Tibial artery (tissue), 4 donors: Measurements from ENCODE around the gene PRIMA1.

Source experiments
- DNase-seq, 2 donors: peaks; one replicate each; pipeline ENCODE4 v3.0.0-alpha.2; 2019
- H3K27ac ChIP-seq, 2 donors: fragments of 200-600 bp; sonication (generic) in 1 of 2; 1 replicate in 1 of 2; 2 replicates in 1 of 2; pipeline ENCODE4 v1.5.1; 2018 to 2019; ENCODE audit warnings: mild to moderate bottlenecking in 1 of 2
- H3K27me3 ChIP-seq, 2 donors: fragments of 200-600 bp; sonication (generic) in 1 of 2; one replicate each; pipeline versions ENCODE4 v1.5.1 to v1.6.0; 2016 to 2019
- H3K36me3 ChIP-seq, 3 donors: fragments of 200-600 bp; sonication (generic) in 2 of 3; one replicate each; pipeline ENCODE4 v1.5.1; 2016 to 2019; ENCODE audit warnings: mild to moderate bottlenecking in 2 of 3
- H3K4me1 ChIP-seq, 4 donors: fragments of 200-600 bp; sonication (generic) in 2 of 4; 1 replicate in 3 of 4; 2 replicates in 1 of 4; pipeline ENCODE4 v1.5.1; 2016 to 2019
- H3K4me3 ChIP-seq, 2 donors: fragments of 200-600 bp; sonication (generic) in 1 of 2; 1 replicate in 1 of 2; 2 replicates in 1 of 2; pipeline ENCODE4 v1.5.1; 2018 to 2019; ENCODE audit warnings: mild to moderate bottlenecking in 2 of 2
- H3K9me3 ChIP-seq, 3 donors: fragments of 200-600 bp; sonication (generic) in 1 of 3; one replicate each; pipeline ENCODE4 v1.5.1; 2016 to 2019
- intact Hi-C: fragments of 100-400 bp; cut with DNase I; formaldehyde crosslinking; loops from one replicate; pipeline ENCODE4 v1.15.0; 2023; ENCODE audit warnings: low total_unique reads
- TF ChIP-seq, protein P1 (sequence below), 2 experiments: fragments of 200-600 bp in 1 of 2; fragments of 450-650 bp in 1 of 2; IDR thresholded peaks; one replicate each; pipeline ENCODE4 v1.5.1; 2017 to 2019; ENCODE audit warnings: antibody characterized with exemption in 2 of 2, mild to moderate bottlenecking in 1 of 2, moderate library complexity in 1 of 2

PRIMA1 gene

DNA sequence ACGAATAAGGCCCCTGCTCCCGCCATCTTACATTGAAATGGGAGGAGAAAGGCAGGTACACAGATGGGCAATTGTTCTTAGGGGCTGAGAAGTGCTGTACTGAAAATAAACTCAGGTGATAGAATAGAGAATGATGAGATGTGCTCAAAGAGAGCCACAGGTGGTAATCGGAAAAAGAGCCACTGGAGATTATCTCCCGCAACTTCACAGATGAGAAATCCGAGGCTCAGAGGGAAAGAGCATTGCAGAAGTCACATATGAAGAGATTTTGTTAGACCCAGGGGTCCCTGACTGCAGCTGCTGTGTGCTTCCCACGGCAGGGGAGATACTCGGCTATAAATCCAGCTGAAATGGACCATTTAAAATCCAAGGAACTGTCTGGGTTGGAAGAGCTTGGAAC is 73.7 kb downstream of the PRIMA1 start:
- no peak for DNase-seq
- intact Hi-C loops, result no loop called here
- H3K4me3 ChIP-seq, result no peak overlapping the region
- TF ChIP-seq, protein P1, sequence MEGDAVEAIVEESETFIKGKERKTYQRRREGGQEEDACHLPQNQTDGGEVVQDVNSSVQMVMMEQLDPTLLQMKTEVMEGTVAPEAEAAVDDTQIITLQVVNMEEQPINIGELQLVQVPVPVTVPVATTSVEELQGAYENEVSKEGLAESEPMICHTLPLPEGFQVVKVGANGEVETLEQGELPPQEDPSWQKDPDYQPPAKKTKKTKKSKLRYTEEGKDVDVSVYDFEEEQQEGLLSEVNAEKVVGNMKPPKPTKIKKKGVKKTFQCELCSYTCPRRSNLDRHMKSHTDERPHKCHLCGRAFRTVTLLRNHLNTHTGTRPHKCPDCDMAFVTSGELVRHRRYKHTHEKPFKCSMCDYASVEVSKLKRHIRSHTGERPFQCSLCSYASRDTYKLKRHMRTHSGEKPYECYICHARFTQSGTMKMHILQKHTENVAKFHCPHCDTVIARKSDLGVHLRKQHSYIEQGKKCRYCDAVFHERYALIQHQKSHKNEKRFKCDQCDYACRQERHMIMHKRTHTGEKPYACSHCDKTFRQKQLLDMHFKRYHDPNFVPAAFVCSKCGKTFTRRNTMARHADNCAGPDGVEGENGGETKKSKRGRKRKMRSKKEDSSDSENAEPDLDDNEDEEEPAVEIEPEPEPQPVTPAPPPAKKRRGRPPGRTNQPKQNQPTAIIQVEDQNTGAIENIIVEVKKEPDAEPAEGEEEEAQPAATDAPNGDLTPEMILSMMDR (IDR thresholded peaks at IDR 0.05), result no peak
- H3K36me3 ChIP-seq, result no peaks in the 10 kb centered on the region
- H3K27me3 ChIP-seq, result peaks cover 0 to 14% of the 10 kb centered on the region in 2 donors
- no peak overlapping the region for H3K27ac ChIP-seq
- no peaks in the 10 kb centered on the region for H3K4me1 ChIP-seq
- no peaks in the 10 kb centered on the region for H3K9me3 ChIP-seq

DNA sequence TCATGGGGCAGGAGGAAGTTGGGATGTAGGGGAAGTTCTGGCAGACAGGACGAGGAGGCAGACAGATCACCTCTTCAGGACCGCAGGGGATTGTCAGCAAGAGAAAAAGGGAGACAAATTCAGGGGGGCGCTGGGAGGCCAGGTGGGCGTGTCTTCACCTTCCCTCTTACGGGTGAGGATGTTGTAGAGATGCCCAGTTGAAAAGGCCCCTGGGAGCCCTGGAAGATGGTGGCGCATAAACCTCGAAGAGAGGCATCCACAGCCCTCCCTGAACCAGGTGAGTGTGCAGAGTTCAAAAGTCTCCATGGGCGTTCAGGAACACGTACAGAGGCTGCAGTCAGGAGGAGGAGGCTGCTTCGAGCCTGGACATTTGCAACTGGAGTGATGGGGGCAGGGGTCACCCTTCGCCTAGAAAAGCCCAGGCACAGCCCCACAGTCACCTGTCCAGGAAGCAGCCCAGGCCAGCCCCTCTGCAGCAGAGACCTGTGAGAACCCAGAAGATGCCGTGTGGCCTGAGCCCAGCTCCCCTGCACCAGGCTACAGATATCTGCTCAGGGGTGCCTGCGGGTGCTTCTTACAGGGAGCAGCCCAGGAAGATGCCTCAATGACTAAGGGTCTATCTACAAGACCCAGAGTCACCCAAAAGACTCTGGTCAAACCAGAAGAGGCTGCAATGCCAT is 74.4 kb downstream of the PRIMA1 start:
- Histone ChIP-seq H3K4me3 (no peak overlapping the region), H3K9me3 (no peaks in the 10 kb centered on the region), H3K4me1 (no peaks in the 10 kb centered on the region), H3K36me3 (no peaks in the 10 kb centered on the region), H3K27ac (no peak overlapping the region), H3K27me3 (peaks cover 0 to 14% of the 10 kb centered on the region in 2 donors)
- DNase-seq, result no peak
- TF ChIP-seq, protein P1 (IDR thresholded peaks at IDR 0.05), result no peak
- intact Hi-C loops, result no loop called here

DNA sequence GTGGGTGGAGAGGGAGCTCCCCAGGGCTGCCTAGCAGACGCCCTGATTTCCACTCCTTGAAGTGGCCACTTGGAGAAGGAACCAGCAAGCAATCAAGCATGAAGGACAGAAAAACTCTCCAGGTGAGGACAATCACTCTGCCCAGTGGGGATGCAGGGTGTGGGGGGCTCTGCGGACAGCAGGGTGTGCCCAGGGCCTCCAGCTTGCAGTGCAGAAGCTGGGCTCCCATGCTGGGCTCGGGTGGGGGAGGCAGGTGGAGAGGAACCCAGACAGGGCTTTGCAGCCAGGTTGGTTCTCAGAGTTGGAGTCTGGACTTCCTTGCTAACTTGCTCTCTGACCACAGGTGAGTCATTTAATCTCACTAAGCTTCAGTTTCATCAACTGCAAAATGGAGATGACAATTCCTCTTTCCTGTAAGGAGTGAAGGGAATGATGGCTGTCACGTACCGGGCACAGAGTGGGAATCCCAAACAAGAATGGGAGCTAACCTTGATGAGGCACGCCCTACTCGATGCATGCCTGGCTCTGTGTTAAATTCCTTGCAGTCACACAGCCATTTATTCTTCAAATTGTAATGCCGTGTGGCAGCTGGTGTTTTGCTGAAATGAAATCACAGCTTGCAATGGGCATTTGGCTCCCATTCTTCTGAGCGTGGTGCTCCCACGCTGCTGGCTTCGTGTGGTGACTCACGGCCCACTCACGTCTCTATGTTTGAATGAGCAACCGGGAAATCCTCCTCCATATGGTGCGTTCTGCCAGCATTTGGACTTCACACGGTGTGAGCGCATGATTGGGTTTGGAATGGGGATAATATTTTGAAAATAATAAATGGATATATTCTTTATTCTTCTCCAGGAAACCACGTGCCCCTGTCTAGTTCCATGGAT is 75.2 kb downstream of the PRIMA1 start:
- TF ChIP-seq, protein P1 (IDR thresholded peaks at IDR 0.05), result no peak
- intact Hi-C loops, result no loop called here
- Histone ChIP-seq H3K27me3 (peaks cover 0 to 14% of the 10 kb centered on the region in 2 donors), H3K4me3 (no peak overlapping the region), H3K27ac (no peak overlapping the region), H3K4me1 (no peaks in the 10 kb centered on the region), H3K9me3 (no peaks in the 10 kb centered on the region), H3K36me3 (no peaks in the 10 kb centered on the region)
- peak in 1 of 2 donors; percentile 46 for DNase-seq

DNA sequence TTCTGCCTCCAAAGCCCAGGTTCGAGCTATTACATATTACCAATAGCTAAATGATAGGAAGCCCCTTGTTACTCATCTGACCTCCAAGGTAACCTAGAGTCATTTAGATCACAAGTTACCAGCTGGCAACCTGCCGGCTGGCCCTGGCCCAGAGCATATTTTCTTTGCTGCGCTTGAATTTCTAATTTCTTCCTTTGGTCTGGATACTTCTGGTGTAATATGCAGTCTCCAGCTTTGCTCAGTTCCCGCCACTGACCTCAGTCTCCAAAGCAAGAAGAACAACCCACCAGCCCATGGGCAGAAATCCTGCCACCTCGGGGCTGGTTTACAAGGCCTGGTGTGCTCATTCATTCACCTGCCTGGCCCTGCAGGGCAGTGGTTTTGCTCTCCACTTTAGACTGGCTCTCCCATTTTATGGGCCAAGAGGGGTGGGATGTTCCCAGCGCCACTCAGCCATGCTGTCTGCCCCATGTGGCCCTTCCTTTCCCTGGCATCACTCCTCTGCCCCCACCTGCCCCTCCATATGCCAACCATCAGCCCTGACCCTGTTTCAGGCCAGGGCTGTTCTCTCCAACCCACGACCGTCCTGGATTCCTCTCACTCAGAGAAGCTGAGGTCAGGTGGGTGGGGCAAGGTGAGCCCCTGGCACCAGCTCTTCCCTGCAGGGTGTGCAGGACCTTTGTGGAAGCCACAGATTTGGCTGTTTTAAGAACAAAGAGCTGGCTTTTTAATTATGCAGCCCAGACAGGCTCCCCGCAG is 76.0 kb downstream of the PRIMA1 start:
- TF ChIP-seq, protein P1 (IDR thresholded peaks at IDR 0.05), result no peak
- Histone ChIP-seq H3K27me3 (peaks cover 0 to 14% of the 10 kb centered on the region in 2 donors), H3K9me3 (no peaks in the 10 kb centered on the region), H3K27ac (no peak overlapping the region), H3K4me3 (no peak overlapping the region), H3K4me1 (no peaks in the 10 kb centered on the region), H3K36me3 (no peaks in the 10 kb centered on the region)
- DNase-seq, result no peak
- intact Hi-C loops, result no loop called here

DNA sequence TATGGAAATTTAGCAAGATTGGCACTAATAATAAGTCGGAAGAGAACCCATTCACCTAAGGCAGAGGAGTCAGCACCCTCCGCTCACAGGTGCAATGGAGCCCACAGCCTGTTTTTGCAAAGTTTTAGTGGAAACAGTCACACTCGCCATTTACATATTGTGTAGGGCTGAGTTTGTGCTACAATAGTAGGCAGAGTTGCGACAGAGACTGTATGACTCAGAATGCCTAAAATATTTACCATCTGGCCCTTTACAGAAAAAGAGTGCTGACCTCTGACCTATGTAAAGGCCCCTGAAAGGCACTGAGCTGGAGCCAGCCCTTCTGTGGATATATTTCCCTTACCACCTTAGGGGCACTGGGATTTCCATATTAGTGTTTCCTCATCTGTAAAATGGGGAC is 79.0 kb downstream of the PRIMA1 start:
- Histone ChIP-seq H3K4me3 (no peak overlapping the region), H3K36me3 (no peaks in the 10 kb centered on the region), H3K27me3 (peaks cover 0 to 11% of the 10 kb centered on the region in 2 donors), H3K4me1 (no peaks in the 10 kb centered on the region), H3K27ac (no peak overlapping the region), H3K9me3 (no peaks in the 10 kb centered on the region)
- intact Hi-C loops, result no loop called here
- TF ChIP-seq, protein P1 (IDR thresholded peaks at IDR 0.05), result no peak
- DNase-seq, result no peak
